Measurements from ENCODE around the gene SHCBP1L. TPM values are rescaled to one million over a fixed set of nuclear protein-coding genes. Genes with fewer than 3 reads are reported as not detected.

The SHCBP1L gene
- total RNA-seq, 1 experiment from 2014 or later: not detected

- peak; percentile 18; the same call in 1 of the 2 replicates for TF ChIP-seq NFATC4 (CRISPR knock-in tag; IDR thresholded peaks at IDR 0.05)
- TF ChIP-seq NR1H2 (CRISPR knock-in tag; IDR thresholded peaks at IDR 0.05): no peak
- Mint-ChIP-seq H3K4me3 (no peak overlapping the region), H3K27me3 (ENCODE audit: low read depth) (no peaks in the 10 kb centered on the region), H3K4me1 (no peaks in the 10 kb centered on the region), H3K9me3 (no peaks in the 10 kb centered on the region), H3K36me3 (peaks cover 92% of the 10 kb centered on the region), H3K27ac (no peak overlapping the region)
- no peak for ATAC-seq
- no peak for DNase-seq (ENCODE audit: low spot score)
- CTCF ChIA-PET: no interaction called here
- POLR2A ChIA-PET: interaction anchor here (1.1 kb wide), 1 partner anchor 10 kb away, joined by 4 read pairs; no protein-coding TSS in a partner anchor
Observed at GRCh38 chr1:182872881-182873280, 80.1 kb downstream of the SHCBP1L start.

- Mint-ChIP-seq H3K27me3 (ENCODE audit: low read depth) (no peaks in the 10 kb centered on the region), H3K9me3 (no peaks in the 10 kb centered on the region), H3K4me1 (no peaks in the 10 kb centered on the region), H3K4me3 (no peak overlapping the region), H3K36me3 (peaks cover 92% of the 10 kb centered on the region), H3K27ac (peak overlapping the region; percentile 98)
- POLR2A ChIA-PET: no interaction called here
- DNase-seq (ENCODE audit: low spot score): peak; percentile 63
- CTCF ChIA-PET: no interaction called here
- TF ChIP-seq MYBL2 (CRISPR knock-in tag; IDR thresholded peaks at IDR 0.05): no peak
- TF ChIP-seq ZNF317 (CRISPR knock-in tag; IDR thresholded peaks at IDR 0.05; ENCODE audit: borderline replicate concordance, low read depth): no peak
- no peak for TF ChIP-seq GABPB1 (CRISPR knock-in tag; IDR thresholded peaks at IDR 0.05)
- no peak for TF ChIP-seq AFF4 (CRISPR knock-in tag; IDR thresholded peaks at IDR 0.05; ENCODE audit: borderline replicate concordance)
- TF ChIP-seq SMAD4 (CRISPR knock-in tag; IDR thresholded peaks at IDR 0.05): no peak
- TF ChIP-seq ZNF671 (CRISPR knock-in tag; IDR thresholded peaks at IDR 0.05): 0 out of 2 replicates have a peak, but pooled peaks have one; percentile 56
- TF ChIP-seq CTCF (IDR thresholded peaks at IDR 0.05): no peak
- no peak for TF ChIP-seq HMGXB4 (CRISPR knock-in tag; IDR thresholded peaks at IDR 0.05)
- TF ChIP-seq PRRX2 (CRISPR knock-in tag; IDR thresholded peaks at IDR 0.05): peak; percentile 44; the same call in 1 of the 2 replicates
- TF ChIP-seq EMX1 (CRISPR knock-in tag; IDR thresholded peaks at IDR 0.05): 0 out of 2 replicates have a peak, but pooled peaks have one; percentile 32
- TF ChIP-seq NFATC4 (CRISPR knock-in tag; IDR thresholded peaks at IDR 0.05): no peak
- no peak for TF ChIP-seq PRDM15 (CRISPR knock-in tag; IDR thresholded peaks at IDR 0.05)
- TF ChIP-seq ERG (CRISPR knock-in tag; IDR thresholded peaks at IDR 0.05): peak; percentile 28; the same call in 1 of the 2 replicates
- ATAC-seq: peak; percentile 65
Observed at GRCh38 chr1:182869241-182869666, 83.7 kb downstream of the SHCBP1L start.
